ENCODE results near the gene PTPRA. TPM values are rescaled to one million over a fixed set of nuclear protein-coding genes. Genes with fewer than 3 reads are reported as not detected.

Gene PTPRA
- total and polyA plus RNA-seq, 2 of the 8 experiments (the other 6 are each of a cell fraction or from before 2014, with no cell fraction given) = 47.7 to 51.3 TPM

DNA sequence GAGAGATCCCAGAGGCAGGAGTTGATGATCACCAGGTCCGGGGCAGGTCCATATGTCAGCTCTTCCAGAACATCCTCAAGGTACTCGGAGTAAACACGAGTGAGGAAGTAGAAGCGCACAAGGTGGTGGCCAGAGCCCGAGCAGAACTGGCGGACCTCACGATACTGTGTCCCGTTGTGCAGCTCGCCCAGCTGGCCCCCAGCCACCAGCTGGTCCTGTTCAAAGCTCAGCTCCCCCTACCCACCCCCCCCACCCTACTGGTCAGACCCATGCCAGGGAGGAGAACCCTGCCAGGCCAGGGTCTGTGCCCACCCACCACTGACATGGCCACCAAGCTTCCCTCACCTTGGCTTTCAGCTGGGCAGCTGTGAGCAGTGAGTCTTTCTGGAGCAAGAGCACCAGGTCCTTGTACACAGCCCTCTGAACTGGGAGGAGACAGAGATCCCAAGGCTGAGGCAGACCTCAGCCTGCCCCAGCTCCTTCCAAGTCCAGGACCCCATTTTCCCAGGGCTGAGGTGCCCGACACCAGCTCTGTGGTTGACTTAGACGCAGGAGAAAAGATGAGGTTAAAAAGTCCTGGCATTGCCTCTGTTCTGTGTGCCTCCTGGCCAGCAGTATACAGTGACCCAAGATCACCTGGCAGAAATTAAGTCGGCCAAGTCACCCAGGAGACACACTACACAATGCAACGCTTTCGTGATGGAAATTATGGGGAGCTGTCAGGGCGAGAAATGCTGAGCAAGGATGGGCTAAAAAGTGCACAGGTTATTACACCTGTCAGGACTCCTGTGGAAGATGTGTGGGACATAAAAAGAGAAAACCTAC lies 34.2 kb upstream of the PTPRA start:
- H4K8ac ChIP-seq (ENCODE audit: extremely low read depth, insufficient read depth, low read length) = no peak overlapping the region; the same call in 1 of the 2 replicates
- H2BK20ac ChIP-seq (ENCODE audit: low read length) = no peak overlapping the region
- H3K4ac ChIP-seq (replicated peaks; ENCODE audit: insufficient read length, low read depth, low read length) = no peak overlapping the region
- peaks cover 0 to 5% (median 0%) of the 10 kb centered on the region in 4 experiments; a peak in 1 of 8 replicates for H3K36me3 ChIP-seq (ENCODE audit: control insufficient read depth in 2 of 4, insufficient read depth in 4 of 4, low read length in 3 of 4)
- 88% methylated on average over 9 of the region's 15 CpGs; no CpG with 5 or more reads in 1 of the 2 experiments for WGBS, 2 experiments (ENCODE audit: extremely low coverage in 1 of 2, insufficient coverage in 1 of 2, insufficient read length in 1 of 2, insufficient replicate concordance in 2 of 2, low coverage in 1 of 2, low lambda C conversion rate in 2 of 2, missing lambda C conversion rate in 1 of 2)
- H3K9me3 ChIP-seq (ENCODE audit: insufficient read depth in 2 of 2, low read depth in 1 of 2, low read length in 1 of 2) = peaks cover 0 to 6% of the 10 kb centered on the region in 2 experiments; a peak in 1 of 4 replicates
- no peaks in the 10 kb centered on the region for H3K79me1 ChIP-seq (ENCODE audit: low read depth, low read length)
- H3K4me3 ChIP-seq (ENCODE audit: extremely low read depth in 1 of 4, insufficient read depth in 2 of 4, low read depth in 3 of 4, low read length in 4 of 4) = no peak overlapping the region
- no peak overlapping the region for H2BK120ac ChIP-seq (replicated peaks; ENCODE audit: low read depth, low read length)
- no peak overlapping the region for H3K9ac ChIP-seq (replicated peaks in 1 of 4; ENCODE audit: extremely low read depth in 1 of 4, low read depth in 3 of 4, low read length in 3 of 4)
- no peak overlapping the region for H4K5ac ChIP-seq (ENCODE audit: insufficient read length, low read depth, low read length)
- H3K14ac ChIP-seq (ENCODE audit: insufficient read length) = no peak overlapping the region
- no peak overlapping the region for H2AFZ ChIP-seq (ENCODE audit: low read length)
- H3K56ac ChIP-seq (replicated peaks; ENCODE audit: insufficient read length, low read depth, low read length) = no peak overlapping the region
- no peak overlapping the region for H2BK5ac ChIP-seq (ENCODE audit: low read depth, low read length)
- CTCF ChIA-PET (ENCODE audit: partially characterized antibody) = interaction anchor here (1.6 to 4.1 kb wide), 5 partner anchors 12 to 151 kb away, joined by 4 to 20 read pairs (median 5); no protein-coding TSS in a partner anchor
- DNase-seq (ENCODE audit: low read depth in 1 of 2, low spot score in 2 of 2) (no peak), FAIRE-seq (no peak)
- H4K20me1 ChIP-seq (replicated peaks in 1 of 2; ENCODE audit: control insufficient read depth in 1 of 2, insufficient read depth in 2 of 2, low read length in 2 of 2) = peaks cover 0 to 5% of the 10 kb centered on the region in 2 experiments
- no peak overlapping the region for H2AK5ac ChIP-seq (ENCODE audit: low read depth, low read length)
- POLR2A ChIA-PET (ENCODE audit: partially characterized antibody) = interaction anchor here (0.6 to 2.7 kb wide), 5 partner anchors 18 to 146 kb away, joined by 3 to 10 read pairs (median 3); partner anchors contain the start of gene PTPRA
- no peak overlapping the region for H4K91ac ChIP-seq (replicated peaks; ENCODE audit: insufficient read length, low read length)
- H3K4me2 ChIP-seq (ENCODE audit: insufficient read depth in 1 of 2, low read depth in 2 of 2, low read length in 2 of 2) = no peak overlapping the region
- peaks cover 9% of the 10 kb centered on the region; the same call in 1 of the 2 replicates for H3K23me2 ChIP-seq (ENCODE audit: low read depth, low read length)
- no peaks in the 10 kb centered on the region; a peak in 1 of 7 replicates for H3K4me1 ChIP-seq (replicated peaks in 1 of 4; ENCODE audit: control insufficient read depth in 3 of 4, insufficient read depth in 4 of 4, low read length in 3 of 4)
- H3K79me2 ChIP-seq (ENCODE audit: control insufficient read depth in 1 of 2, insufficient read depth in 2 of 2, low read length in 2 of 2) = no peaks in the 10 kb centered on the region
- no peak overlapping the region for H3K18ac ChIP-seq (ENCODE audit: extremely low read depth, low read length)
- H2BK12ac ChIP-seq (ENCODE audit: low read depth, low read length) = no peak overlapping the region
- H3K27ac ChIP-seq (ENCODE audit: low read depth, low read length) = no peak overlapping the region
- no peak overlapping the region for H2BK15ac ChIP-seq (ENCODE audit: low read length)
- no peak overlapping the region for H3K23ac ChIP-seq (ENCODE audit: insufficient read length)
- peaks cover 5 to 20% (median 18%) of the 10 kb centered on the region in 4 experiments for H3K27me3 ChIP-seq (replicated peaks in 1 of 4; ENCODE audit: control insufficient read depth in 3 of 4, extremely low read depth in 1 of 4, insufficient read depth in 3 of 4, low read length in 3 of 4)
- TF ChIP-seq NANOG (IDR thresholded peaks at IDR 0.05; ENCODE audit: insufficient read depth, low read depth, low read length, poor library complexity, severe bottlenecking) (no peak), SUZ12 (IDR thresholded peaks at IDR 0.05; ENCODE audit: low read length) (no peak), BACH1 (IDR thresholded peaks at IDR 0.05; ENCODE audit: low read length) (no peak), CBX5 (IDR thresholded peaks at IDR 0.05; ENCODE audit: low read depth, low read length) (no peak), SP4 (IDR thresholded peaks at IDR 0.05; ENCODE audit: low read length) (no peak), FOSL1 (IDR thresholded peaks at IDR 0.05; ENCODE audit: insufficient read depth, low read depth, low read length) (no peak), SRF (IDR thresholded peaks at IDR 0.05; ENCODE audit: low read depth, low read length) (no peak), POU5F1 (IDR thresholded peaks at IDR 0.05; ENCODE audit: low read depth, low read length) (no peak)
- TF ChIP-seq, protein P1, sequence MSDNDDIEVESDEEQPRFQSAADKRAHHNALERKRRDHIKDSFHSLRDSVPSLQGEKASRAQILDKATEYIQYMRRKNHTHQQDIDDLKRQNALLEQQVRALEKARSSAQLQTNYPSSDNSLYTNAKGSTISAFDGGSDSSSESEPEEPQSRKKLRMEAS (IDR thresholded peaks at IDR 0.05) = no peak
- TF ChIP-seq, protein P2, sequence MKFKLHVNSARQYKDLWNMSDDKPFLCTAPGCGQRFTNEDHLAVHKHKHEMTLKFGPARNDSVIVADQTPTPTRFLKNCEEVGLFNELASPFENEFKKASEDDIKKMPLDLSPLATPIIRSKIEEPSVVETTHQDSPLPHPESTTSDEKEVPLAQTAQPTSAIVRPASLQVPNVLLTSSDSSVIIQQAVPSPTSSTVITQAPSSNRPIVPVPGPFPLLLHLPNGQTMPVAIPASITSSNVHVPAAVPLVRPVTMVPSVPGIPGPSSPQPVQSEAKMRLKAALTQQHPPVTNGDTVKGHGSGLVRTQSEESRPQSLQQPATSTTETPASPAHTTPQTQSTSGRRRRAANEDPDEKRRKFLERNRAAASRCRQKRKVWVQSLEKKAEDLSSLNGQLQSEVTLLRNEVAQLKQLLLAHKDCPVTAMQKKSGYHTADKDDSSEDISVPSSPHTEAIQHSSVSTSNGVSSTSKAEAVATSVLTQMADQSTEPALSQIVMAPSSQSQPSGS (IDR thresholded peaks at IDR 0.05; ENCODE audit: low read length) = no peak
